Calu3 (cell line): ENCODE data around the gene DDX31. TPM values are rescaled to one million over a fixed set of nuclear protein-coding genes. Genes with fewer than 3 reads are reported as not detected.
"Not testable (repeated sequence)": the region's sequence is repeated elsewhere in the genome, so short reads cannot be mapped to it uniquely, and the experiment has no call there.

ENCODE experiments used
- BruUV-seq: library from RNA; stranded (reverse); fragments of 400-500 nt; replicated peaks from 2 replicates; lab custom pipeline; 2021; lab: Mats Ljungman, UMichigan
- CTCF ChIA-PET: fragments of 300-600 bp; sonication (Branson Sonifier 250); formaldehyde crosslinking; loops from one replicate; lab custom pipeline; 2022; ENCODE audit warnings: antibody characterized with exemption; lab: Charles Lee
- DNase-seq: peaks from one replicate; pipeline ENCODE4 v3.0.0; 2022
- H3K27ac Mint-ChIP-seq: one replicate; pipeline ENCODE4 v1.8.0; 2022; ENCODE audit warnings: mixed read lengths; ENCODE audit not compliant: unreplicated experiment
- H3K27me3 Mint-ChIP-seq: one replicate; pipeline ENCODE4 v1.8.0; 2022; ENCODE audit warnings: mixed read lengths; ENCODE audit not compliant: unreplicated experiment
- H3K36me3 Mint-ChIP-seq: one replicate; pipeline ENCODE4 v1.8.0; 2022; ENCODE audit warnings: mild to moderate bottlenecking, moderate library complexity, mixed read lengths; ENCODE audit not compliant: insufficient read depth, unreplicated experiment
- H3K4me1 Mint-ChIP-seq: one replicate; pipeline ENCODE4 v1.8.0; 2022; ENCODE audit warnings: mild to moderate bottlenecking, low read depth, mixed read lengths; ENCODE audit not compliant: unreplicated experiment
- H3K4me3 Mint-ChIP-seq: one replicate; pipeline ENCODE4 v1.8.0; 2022; ENCODE audit warnings: mild to moderate bottlenecking, low read depth, moderate library complexity, mixed read lengths; ENCODE audit not compliant: unreplicated experiment
- H3K9me3 Mint-ChIP-seq: one replicate; pipeline ENCODE4 v1.8.0; 2022; ENCODE audit warnings: low read depth, mixed read lengths; ENCODE audit not compliant: unreplicated experiment
- intact Hi-C: fragments of 100-400 bp; cut with micrococcal nuclease; formaldehyde crosslinking; loops from one replicate; pipeline ENCODE4 v1.10.0; 2022; ENCODE audit not compliant: unreplicated experiment
- total RNA-seq: library from RNA; stranded (reverse); gene quantifications from 2 replicates; pipeline ENCODE4 v1.2.3, GENCODE V29; 2022
- TF ChIP-seq, protein P1 (sequence below): fragments of 200-600 bp; IDR thresholded peaks from one replicate; pipeline ENCODE4 v1.8.0; 2022; ENCODE audit warnings: antibody characterized with exemption; ENCODE audit not compliant: unreplicated experiment

Gene DDX31
- total RNA-seq, 1 experiment from 2014 or later, result 18.4 TPM

DNA sequence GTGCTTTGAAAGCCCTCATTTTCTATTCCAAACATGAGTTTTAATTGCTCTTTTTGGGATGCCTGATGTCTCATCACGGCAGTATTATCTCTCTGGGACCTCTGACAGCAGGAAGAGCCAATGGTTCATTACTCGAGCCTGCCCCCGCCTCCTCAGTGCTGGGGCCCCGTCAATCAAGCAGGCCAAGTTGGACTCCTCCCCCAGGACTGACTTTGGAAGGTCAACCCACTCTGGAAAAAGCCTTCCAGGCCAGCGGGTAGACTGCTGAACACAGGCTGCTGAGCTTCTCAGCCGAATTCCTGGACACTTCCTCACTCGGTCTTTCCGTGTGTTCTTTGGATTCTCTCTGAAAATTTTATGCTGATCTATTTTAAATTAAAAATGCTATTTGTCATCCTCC lies 96.9 kb downstream of the DDX31 start:
- H3K36me3 Mint-ChIP-seq, result peaks cover 4% of the 10 kb centered on the region
- no peak overlapping the region for H3K4me3 Mint-ChIP-seq
- TF ChIP-seq, protein P1, sequence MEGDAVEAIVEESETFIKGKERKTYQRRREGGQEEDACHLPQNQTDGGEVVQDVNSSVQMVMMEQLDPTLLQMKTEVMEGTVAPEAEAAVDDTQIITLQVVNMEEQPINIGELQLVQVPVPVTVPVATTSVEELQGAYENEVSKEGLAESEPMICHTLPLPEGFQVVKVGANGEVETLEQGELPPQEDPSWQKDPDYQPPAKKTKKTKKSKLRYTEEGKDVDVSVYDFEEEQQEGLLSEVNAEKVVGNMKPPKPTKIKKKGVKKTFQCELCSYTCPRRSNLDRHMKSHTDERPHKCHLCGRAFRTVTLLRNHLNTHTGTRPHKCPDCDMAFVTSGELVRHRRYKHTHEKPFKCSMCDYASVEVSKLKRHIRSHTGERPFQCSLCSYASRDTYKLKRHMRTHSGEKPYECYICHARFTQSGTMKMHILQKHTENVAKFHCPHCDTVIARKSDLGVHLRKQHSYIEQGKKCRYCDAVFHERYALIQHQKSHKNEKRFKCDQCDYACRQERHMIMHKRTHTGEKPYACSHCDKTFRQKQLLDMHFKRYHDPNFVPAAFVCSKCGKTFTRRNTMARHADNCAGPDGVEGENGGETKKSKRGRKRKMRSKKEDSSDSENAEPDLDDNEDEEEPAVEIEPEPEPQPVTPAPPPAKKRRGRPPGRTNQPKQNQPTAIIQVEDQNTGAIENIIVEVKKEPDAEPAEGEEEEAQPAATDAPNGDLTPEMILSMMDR, result no peak
- DNase-seq, result peak; percentile 21
- BruUV-seq, result no TSS peak
- CTCF ChIA-PET, result no interaction called here
- H3K27me3 Mint-ChIP-seq, result peaks cover 25% of the 10 kb centered on the region
- no peaks in the 10 kb centered on the region for H3K9me3 Mint-ChIP-seq
- H3K4me1 Mint-ChIP-seq, result peaks cover 15% of the 10 kb centered on the region
- intact Hi-C loops, result no loop called here
- H3K27ac Mint-ChIP-seq, result peak overlapping the region; percentile 50

DNA sequence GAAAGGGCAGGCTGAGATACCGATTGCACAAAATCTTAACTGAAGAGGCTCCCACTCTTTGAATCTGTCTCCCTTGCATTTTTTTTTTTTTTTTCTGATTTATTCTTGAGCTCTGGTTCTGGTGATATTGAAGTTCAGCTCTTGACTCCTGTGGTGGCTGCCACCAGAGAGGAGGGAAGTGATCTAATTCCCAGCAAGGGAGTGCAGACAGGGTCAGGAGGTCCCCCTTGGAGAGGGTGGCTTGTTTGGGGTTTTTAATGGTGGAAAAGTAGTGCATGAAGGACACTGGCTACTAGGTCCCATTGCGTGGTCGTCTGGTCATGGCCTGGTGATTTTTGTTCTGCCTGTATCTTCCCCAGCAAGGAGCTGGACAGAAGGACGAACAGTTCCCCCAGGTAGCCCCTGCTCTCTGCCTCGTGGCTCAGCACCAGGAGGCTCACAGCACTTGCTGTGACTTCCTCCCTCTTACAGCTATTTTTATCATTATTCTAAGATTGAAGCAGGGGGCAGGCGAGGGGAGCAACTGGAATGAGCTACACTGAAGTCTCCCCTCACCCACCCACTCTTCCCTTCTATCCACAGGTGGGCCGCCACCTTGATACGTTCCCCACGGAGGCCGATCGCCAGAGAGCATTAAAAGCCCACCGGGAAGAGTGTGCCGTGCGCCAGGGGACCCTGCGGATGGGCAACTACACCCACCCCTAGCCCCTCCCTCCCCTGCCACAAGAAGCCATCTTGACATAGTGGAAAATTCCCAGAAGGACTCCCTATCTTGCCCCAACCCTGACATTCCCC lies 97.8 kb downstream of the DDX31 start:
- DNase-seq, result no peak
- Mint-ChIP-seq H3K4me3 (no peak overlapping the region), H3K27me3 (peaks cover 16% of the 10 kb centered on the region), H3K4me1 (peaks cover 15% of the 10 kb centered on the region), H3K27ac (no peak overlapping the region), H3K9me3 (no peaks in the 10 kb centered on the region), H3K36me3 (peaks cover 4% of the 10 kb centered on the region)
- no TSS peak for BruUV-seq
- TF ChIP-seq, protein P1, result no peak
- CTCF ChIA-PET, result interaction anchor here (0.6 to 1.3 kb wide), 2 partner anchors 22 to 162 kb away, joined by 3 to 5 read pairs; partner anchors contain the start of gene CFAP77
- intact Hi-C loops, result no loop called here

DNA sequence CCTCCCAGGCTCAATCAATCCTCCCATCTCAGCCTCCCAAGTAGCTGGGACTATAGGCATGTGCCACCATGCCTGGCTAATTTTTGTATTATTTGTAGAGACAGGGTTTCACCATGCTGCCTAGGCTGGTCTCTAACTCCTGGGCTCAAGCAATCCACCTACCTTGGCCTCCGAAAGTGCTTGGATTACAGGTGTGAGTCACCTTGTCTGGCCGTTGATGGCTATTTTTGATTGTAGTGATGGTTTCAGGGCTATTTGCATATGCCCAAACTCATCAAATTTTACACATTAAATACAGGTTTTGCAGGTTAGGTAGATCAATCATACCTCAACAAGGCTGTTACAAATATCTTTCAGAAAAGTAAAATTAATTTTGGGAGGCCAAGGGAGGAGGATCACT lies 101.0 kb downstream of the DDX31 start:
- H3K4me3 Mint-ChIP-seq, BruUV-seq, H3K27me3 Mint-ChIP-seq, intact Hi-C loops, H3K36me3 Mint-ChIP-seq, CTCF ChIA-PET, H3K9me3 Mint-ChIP-seq: not testable (repeated sequence)
- peaks cover 15% of the 10 kb centered on the region for H3K4me1 Mint-ChIP-seq
- peak overlapping the region; percentile 33 for H3K27ac Mint-ChIP-seq
- peak; percentile 23 for DNase-seq

DNA sequence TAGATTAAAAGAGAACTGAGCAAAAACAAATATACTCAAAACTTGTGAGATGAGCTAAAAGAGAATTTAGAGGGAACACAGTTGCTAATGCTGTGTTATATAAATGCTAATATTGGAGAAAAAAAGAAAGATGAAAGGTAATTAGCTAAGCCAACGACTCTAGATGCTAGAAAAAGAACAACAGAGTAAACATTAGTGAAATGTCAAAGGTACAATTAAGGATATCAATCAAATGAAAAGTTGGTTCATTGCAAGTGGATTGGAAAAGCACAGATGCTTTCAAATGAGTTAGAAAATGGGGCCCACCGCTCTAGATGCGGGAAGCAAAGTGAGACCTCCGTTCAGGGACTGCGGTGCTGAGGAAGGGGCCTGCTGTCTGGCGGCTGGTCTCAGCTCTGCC lies 105.3 kb downstream of the DDX31 start:
- no peaks in the 10 kb centered on the region for H3K9me3 Mint-ChIP-seq
- H3K4me3 Mint-ChIP-seq, result no peak overlapping the region
- CTCF ChIA-PET, result no interaction called here
- H3K4me1 Mint-ChIP-seq, result no peaks in the 10 kb centered on the region
- no peaks in the 10 kb centered on the region for H3K36me3 Mint-ChIP-seq
- TF ChIP-seq, protein P1, result no peak
- no peaks in the 10 kb centered on the region for H3K27me3 Mint-ChIP-seq
- no TSS peak for BruUV-seq
- no peak overlapping the region for H3K27ac Mint-ChIP-seq
- no peak for DNase-seq
- intact Hi-C loops, result no loop called here

DNA sequence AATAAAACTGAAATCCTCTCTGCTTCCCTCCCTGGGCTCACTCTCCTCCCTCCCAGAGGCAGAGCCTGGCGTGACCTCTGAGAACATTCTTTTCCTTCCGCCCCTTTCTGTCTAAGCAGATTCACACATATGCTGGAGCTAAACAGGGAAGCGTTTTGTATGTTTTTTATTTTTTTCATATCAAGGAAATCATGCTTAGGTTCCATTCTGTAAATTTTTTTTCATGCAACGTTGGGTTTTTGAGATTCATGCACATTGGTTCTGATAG lies 107.5 kb downstream of the DDX31 start:
- peaks cover 2% of the 10 kb centered on the region for H3K9me3 Mint-ChIP-seq
- TF ChIP-seq, protein P1, result no peak
- H3K27me3 Mint-ChIP-seq, result no peaks in the 10 kb centered on the region
- H3K27ac Mint-ChIP-seq, result no peak overlapping the region
- CTCF ChIA-PET, result no interaction called here
- no TSS peak for BruUV-seq
- no peak overlapping the region for H3K4me3 Mint-ChIP-seq
- intact Hi-C loops, result no loop called here
- H3K4me1 Mint-ChIP-seq, result no peaks in the 10 kb centered on the region
- DNase-seq, result no peak
- H3K36me3 Mint-ChIP-seq, result no peaks in the 10 kb centered on the region
